Brain pericyte (primary cell): ENCODE results near the gene MS4A18.

Experiments used
- DNase-seq: peaks from one replicate; pipeline ENCODE4 v3.0.0-alpha.2; 2012; ENCODE audit warnings: low read depth, low spot score

Gene MS4A18

GRCh38 chr11:60766547-60766946, 42.0 kb downstream of the MS4A18 start:
- DNase-seq: no peak

- DNase-seq: no peak
Observed at GRCh38 chr11:60767388-60767811, 42.9 kb downstream of the MS4A18 start.

GRCh38 chr11:60768202-60768601, 43.7 kb downstream of the MS4A18 start:
- DNase-seq: no peak

GRCh38 chr11:60769273-60769672, 44.8 kb downstream of the MS4A18 start:
- DNase-seq: no peak

- DNase-seq: no peak
Observed at GRCh38 chr11:60769811-60770210, 45.3 kb downstream of the MS4A18 start.

GRCh38 chr11:60771146-60771545, 46.6 kb downstream of the MS4A18 start:
- DNase-seq: no peak

GRCh38 chr11:60771879-60772525, 47.5 kb downstream of the MS4A18 start:
- no peak for DNase-seq

- DNase-seq: no peak
Observed at GRCh38 chr11:60772666-60773065, 48.1 kb downstream of the MS4A18 start.

- no peak for DNase-seq
Observed at GRCh38 chr11:60774726-60775125, 50.2 kb downstream of the MS4A18 start.

- DNase-seq: peak; percentile 82
Observed at GRCh38 chr11:60775420-60775961, 51.0 kb downstream of the MS4A18 start.

- no peak for DNase-seq
Observed at GRCh38 chr11:60776167-60776566, 51.6 kb downstream of the MS4A18 start.

- no peak for DNase-seq
Observed at GRCh38 chr11:60777106-60777505, 52.6 kb downstream of the MS4A18 start.

GRCh38 chr11:60777572-60777971, 53.1 kb downstream of the MS4A18 start:
- no peak for DNase-seq

GRCh38 chr11:60780065-60780464, 55.5 kb downstream of the MS4A18 start:
- no peak for DNase-seq

GRCh38 chr11:60780774-60781173, 56.3 kb downstream of the MS4A18 start:
- DNase-seq: no peak

- no peak for DNase-seq
Observed at GRCh38 chr11:60781286-60781980, 56.9 kb downstream of the MS4A18 start.

GRCh38 chr11:60781981-60782316, 57.4 kb downstream of the MS4A18 start:
- no peak for DNase-seq

- DNase-seq: no peak
Observed at GRCh38 chr11:60782393-60783140, 58.0 kb downstream of the MS4A18 start.

- no peak for DNase-seq
Observed at GRCh38 chr11:60783141-60783484, 58.6 kb downstream of the MS4A18 start.

- no peak for DNase-seq
Observed at GRCh38 chr11:60783911-60784310, 59.4 kb downstream of the MS4A18 start.

GRCh38 chr11:60785136-60785535, 60.6 kb downstream of the MS4A18 start, which contains the start of gene MS4A10:
MS4A10 (plus strand) TSS chr11:60785333; CDS start chr11:60790336, 5,003 bp downstream.
- no peak for DNase-seq

- no peak for DNase-seq
Observed at GRCh38 chr11:60785806-60786361, 61.4 kb downstream of the MS4A18 start.
